HG02884 (cell line): ENCODE data around the gene CLCA2.

Source experiments
- ATAC-seq: cut with Tn5 transposase; IDR thresholded peaks from one replicate; pipeline ENCODE4 v1.9.1; 2021; ENCODE audit warnings: mild to moderate bottlenecking, moderate library complexity; ENCODE audit not compliant: unreplicated experiment

Gene CLCA2

GRCh38 chr1:86504895-86505563, 81.1 kb downstream of the CLCA2 start:
- no peak for ATAC-seq

- no peak for ATAC-seq
Measured at GRCh38 chr1:86505564-86505902, 81.6 kb downstream of the CLCA2 start.
